Measurements from ENCODE around the gene LIMS1. TPM values are rescaled to one million over a fixed set of nuclear protein-coding genes. Genes with fewer than 3 reads are reported as not detected.

Gene LIMS1
- total RNA-seq, 1 experiment from 2014 or later, result 56.1 TPM

DNA sequence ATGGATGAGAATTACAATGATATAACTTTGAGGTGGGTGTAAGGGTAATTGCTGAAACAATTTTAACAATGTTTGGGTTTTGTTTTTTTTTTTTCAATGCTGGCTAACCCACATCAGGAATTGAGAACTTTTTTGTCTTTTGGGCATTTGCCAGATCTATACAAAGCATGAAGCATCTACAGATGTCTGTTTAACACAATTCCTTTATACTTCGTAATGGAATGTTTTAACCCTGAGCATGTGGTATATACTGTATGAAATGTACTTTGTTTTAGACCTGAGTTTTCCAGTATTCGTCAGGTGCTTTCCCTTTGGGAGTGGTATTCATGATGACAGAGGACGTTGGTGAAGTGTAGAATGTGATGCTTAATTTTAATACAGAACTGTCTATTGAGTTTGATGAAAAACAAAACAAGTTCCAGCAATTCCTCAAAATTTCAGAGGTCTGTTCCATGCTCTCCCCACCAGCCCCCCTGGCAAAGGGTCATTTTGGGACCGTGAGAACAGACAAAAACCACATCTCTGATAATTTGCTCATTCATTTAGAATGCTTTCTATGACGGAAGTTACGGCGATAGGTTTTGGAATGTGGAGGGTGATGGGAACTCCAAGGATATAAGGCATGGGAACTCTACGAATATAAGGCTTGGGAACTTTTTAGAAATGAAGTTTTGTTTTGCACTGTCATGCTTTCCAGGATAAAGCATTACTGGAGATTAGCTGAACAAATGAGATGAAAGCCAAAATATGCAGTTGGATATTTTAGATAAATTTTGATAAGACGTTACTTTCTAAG lies 14.1 kb downstream of the LIMS1 start:
- DNase-seq (ENCODE audit: low read depth), result peak; percentile 53

DNA sequence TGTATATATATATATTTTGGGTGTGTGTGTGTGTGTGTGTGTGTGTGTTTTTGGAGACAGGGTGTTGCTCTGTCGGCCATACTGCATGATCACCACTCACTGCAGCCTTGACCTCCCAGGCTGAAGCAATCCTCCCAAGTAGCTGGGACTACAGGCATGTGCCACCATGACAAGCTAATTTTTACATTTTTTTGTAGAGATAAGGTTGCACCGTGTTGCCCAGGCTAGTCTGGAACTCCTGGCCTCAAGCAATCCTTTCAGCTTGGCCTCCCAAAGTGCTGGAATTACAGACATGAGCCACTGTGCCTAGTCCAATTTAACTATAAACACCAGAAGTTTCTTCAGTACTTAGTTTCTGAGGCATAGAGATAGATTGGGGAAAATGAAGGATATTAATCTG lies 18.3 kb downstream of the LIMS1 start:
- no peak for DNase-seq (ENCODE audit: low read depth)

DNA sequence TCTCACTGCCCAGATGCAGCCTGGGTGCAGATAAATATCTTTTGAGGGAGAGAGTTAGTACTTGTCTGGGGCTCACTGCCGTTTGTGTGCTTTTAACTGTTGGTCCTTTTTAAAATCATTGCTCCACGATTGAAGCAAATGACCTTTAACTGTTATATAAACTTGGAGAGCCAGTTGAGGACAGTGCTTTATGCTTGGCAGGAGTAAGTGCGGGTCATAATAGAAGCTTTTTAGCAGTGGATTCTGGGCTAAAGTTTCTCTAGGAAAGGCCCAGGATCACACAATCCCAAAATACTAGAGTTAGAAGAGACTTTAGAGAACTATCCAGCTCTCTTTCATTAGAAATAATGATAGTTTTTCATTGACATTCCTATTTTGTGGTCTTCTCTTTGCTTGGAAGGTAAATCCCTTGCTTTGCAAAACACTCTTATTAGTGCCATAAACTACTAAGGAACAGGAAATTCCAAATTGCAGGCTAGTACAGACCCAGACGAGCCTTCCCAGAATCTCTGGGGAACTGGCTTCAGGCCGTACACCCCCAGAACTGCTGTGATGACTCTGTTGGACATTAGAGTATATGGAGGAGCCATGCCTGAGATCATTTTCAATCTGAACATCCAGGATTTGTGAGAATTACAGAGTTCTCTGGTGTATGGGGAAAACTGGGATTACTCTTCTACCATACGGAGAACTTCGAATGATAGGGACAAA lies 19.1 kb downstream of the LIMS1 start:
- no peak for DNase-seq (ENCODE audit: low read depth)

DNA sequence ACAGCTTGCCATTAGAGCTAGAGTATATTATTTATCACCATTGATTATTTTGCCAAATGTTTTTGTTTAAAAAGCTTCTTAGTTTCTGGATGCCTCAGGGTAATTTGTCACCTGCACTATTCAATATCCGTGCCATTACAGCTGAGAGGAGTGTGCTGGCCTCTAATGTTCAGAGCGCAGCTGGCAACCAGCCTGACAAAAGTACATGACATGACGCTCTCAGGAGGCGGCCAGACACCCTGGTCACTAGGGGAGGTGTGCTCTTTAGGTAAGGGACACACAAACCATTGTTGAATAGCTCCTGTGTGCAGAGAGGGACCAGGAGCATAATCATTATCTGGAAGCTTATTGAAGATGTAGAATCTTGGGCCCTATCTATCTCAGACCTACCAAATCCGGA lies 20.3 kb downstream of the LIMS1 start:
- no peak for DNase-seq (ENCODE audit: low read depth)

DNA sequence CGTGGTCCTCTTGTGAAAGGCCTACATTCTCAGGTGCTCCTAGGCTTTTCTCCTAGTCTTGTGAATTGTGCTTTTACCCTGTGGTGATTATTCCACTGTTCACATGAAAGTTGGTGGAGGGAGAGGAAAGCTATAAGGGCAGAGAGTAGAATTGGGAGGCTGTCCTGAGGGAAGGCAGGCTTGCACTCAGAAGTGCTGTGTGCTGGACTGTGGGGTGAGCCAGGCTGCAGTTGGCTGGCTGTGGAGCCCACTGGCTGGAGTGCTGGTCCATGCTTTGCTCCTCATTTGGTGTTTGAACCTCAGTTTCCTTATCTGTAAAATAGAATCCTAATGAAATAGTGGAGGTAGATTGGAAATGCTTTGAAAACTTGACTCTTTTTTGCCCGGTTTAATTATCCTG lies 21.3 kb downstream of the LIMS1 start:
- DNase-seq (ENCODE audit: low read depth), result no peak

DNA sequence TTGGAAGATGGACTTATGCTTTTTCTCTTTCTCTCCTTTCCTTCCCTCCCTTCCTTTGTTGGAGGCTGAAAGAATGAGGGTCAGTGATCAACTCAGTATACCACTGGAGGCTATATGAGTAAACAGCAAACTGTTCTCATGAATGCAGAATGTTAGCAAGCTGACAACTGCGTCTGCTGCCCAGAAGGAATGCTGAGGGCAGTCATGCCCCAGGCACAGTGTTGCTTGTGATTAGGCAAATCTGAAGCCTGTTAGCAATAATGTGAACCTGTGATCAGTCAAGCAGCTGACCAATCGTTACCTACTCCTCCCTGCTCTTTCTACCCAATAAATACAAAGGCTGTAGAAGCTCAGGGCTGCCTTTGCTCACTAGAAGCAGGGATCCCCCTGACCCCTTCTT lies 22.3 kb downstream of the LIMS1 start:
- DNase-seq (ENCODE audit: low read depth), result peak; percentile 55

DNA sequence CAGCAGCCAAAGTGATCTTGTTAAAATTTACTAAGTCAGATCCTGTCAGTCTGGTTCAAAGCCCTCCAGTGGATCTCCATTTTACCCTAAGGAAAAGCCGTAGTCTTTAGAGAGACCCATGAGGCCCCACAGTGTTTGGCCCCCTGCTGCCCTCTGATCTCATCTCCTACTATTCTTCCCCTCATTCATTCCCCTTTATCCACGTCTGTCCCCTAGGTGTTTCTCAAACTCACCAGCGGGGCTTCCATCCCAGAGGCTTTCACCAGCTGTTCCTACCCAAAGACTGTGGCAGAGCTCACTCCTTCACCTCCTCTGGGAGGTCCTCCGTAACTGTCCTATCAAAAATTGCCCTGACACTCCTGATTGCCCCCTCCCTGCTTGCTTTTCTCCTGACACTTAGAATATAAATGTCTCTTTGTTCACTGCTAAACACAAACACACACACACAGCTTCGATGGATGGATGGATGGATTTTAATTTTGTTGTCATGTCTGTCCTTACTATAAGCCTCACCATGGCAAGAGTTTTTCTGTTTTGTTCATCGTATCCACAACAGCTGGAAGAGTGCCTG lies 26.1 kb downstream of the LIMS1 start:
- no peak for DNase-seq (ENCODE audit: low read depth)

DNA sequence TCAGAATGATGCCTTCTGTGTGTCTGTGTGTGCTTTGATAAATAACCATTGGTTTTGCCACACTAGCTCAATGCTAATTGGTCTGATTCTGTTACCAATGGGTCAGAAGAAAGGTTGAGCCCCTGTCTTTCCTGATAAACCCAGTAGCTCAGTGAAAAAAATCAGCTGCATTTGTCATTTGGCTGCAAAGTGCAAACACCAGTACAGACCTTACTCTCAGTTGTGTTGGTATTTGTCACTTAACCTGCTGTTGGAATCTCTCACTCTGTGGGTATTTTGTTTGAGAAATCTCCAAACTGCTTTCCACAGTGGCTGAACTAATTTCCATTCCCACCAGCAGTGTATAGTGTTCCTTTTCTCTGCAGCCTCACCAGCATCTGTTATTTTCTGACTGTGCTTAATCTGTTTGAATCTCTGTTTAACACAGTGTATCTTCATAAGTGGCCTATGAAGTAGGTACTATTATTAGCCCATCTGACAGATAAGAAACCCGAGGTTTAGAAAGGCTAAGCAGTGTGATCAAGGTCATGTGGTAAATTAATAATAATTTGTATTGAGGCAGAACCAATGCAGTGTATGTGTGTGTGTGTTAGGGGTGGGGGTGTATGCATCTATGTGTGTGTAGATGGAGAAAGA lies 26.7 kb downstream of the LIMS1 start:
- no peak for DNase-seq (ENCODE audit: low read depth)

DNA sequence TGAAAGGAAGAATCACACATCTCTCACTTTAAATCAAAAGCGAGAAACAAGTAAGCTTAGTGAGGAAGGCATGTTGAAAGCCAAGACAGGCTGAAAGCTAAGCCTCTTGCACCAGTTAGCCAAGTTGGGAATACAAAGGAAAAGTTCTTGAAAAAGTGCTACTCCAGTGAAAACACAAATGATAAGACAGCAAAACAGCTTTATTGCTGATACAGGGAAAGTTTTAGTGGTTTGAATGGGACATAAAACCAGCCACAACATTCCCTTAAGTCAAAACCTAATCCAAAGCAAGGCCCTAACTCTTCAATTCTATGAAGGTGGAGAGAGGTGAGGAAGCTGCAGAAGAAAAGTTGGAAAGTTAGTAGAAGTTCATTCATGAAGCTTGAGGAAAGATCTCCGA lies 28.0 kb downstream of the LIMS1 start:
- no peak for DNase-seq (ENCODE audit: low read depth)

DNA sequence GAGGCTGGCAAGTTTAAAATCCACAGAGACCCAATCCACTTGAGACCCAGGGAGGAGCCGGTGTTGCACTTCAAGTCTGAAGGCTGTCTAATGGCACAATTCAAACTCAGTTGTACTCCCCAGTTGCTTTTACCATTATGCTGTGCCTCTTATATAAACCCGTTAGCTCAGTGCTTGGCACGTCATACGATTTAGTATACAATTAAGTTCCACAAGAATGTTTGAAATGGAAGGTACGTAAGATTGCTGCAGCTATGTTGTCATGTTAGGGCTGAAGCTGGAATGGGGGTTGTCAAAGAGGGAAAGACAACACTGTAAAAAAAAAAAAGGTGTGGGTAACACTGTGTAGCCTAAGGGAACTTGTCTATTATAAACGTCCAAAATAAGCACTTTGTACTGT lies 30.2 kb downstream of the LIMS1 start:
- no peak for DNase-seq (ENCODE audit: low read depth)

DNA sequence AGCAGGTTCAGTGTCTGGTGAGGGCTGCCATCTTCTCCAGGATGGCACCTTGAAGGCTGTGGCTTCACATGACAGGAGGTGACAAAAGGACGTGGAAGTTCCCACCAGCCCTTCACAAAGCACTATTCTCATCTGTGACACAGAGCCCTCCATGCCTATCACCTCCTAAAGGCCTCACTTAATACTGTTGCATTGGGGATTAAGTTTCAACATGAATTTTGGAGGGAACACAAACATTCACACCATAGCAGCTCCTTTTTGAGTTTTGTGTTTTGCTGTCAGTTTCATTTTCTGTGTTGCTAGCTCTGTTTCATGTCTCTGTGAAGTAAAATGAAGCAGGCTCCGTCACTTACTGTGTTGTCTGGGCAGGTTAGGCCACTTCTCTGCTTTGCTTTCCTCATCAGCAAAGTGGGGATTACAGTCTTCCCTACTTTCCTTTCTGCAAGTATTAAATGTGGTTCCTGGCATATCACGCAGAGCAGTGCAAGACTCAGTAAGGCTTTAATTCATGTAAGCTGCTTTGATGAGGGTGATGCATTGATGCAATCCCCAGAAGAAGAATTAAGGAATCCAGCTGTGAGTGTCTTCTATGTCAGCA lies 31.6 kb downstream of the LIMS1 start:
- DNase-seq (ENCODE audit: low read depth), result no peak

DNA sequence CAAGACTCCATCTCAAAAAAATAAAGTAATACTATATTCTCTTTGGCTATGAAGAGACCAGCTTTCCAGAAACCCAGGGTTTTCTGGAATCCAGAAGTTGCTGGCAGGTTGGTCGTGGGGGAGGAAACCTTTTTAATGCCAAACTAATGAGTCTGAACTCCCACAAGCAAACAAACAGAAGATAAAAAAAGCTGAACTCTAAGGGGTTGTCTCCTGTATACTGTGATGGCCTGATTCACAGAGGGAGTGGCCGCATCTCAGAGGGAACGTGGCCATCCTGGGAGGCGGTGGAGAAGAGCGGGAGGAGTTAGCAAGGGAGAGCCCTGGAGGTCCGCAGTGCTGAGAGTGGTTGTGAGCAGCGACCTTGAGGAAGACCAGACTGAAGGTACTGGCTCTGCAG lies 36.1 kb downstream of the LIMS1 start:
- DNase-seq (ENCODE audit: low read depth), result peak; percentile 45

DNA sequence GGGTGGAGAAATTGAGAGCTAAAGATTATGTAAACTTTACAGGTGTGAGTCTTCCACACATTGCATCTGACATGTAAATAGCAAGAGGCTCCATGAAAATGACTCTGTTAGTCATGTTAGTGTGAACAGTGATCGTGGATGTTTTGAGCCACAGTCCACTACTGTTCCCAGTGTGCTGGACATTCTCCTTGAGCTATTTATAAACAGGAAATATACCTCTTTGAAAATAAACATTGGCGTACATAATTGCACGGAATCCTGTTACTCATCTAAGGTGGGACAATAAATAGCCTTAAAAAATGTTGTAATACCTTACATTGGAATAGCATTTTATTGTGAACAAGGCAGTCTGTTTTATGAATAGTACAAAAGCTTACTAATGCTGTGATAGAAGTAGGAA lies 37.0 kb downstream of the LIMS1 start:
- peak; percentile 29 for DNase-seq (ENCODE audit: low read depth)

DNA sequence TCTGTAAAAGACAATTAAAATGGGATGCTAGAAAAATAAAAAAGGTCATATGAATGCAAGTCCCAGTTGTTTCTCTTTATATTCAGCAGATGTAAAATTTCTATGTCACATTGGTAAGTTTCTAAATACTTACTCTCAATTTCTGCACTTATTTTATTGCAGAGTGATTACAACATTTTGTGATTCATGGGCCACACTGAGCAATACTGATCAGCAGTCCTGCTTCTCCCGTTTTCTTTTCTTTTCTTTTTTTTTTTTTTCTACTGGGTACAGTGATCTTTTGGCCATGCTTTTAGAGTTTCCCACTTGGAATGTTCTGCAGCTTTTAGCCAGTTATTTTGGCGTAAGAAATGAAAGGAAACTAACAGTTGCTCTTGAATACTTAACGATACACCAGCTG lies 38.8 kb downstream of the LIMS1 start:
- peak; percentile 29 for DNase-seq (ENCODE audit: low read depth)

DNA sequence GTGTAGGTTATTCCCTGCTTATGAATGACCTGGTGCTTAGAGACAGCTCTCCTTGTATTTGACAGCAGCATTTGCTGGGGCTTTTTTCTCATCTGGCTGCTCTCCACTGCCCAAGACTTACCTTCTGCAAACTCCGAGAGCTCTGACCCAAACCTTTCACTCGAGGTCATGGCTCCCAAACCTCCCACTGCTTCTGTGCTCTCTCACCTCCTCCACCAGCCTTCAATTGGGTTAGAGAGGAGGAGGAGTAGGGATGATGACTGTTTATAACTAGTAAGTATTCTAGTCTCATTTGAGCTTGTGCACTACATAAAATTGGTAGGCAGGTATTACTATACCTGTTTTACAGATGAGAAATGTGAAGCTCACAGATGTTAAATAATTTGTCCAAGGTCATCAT lies 40.1 kb downstream of the LIMS1 start:
- no peak for DNase-seq (ENCODE audit: low read depth)

DNA sequence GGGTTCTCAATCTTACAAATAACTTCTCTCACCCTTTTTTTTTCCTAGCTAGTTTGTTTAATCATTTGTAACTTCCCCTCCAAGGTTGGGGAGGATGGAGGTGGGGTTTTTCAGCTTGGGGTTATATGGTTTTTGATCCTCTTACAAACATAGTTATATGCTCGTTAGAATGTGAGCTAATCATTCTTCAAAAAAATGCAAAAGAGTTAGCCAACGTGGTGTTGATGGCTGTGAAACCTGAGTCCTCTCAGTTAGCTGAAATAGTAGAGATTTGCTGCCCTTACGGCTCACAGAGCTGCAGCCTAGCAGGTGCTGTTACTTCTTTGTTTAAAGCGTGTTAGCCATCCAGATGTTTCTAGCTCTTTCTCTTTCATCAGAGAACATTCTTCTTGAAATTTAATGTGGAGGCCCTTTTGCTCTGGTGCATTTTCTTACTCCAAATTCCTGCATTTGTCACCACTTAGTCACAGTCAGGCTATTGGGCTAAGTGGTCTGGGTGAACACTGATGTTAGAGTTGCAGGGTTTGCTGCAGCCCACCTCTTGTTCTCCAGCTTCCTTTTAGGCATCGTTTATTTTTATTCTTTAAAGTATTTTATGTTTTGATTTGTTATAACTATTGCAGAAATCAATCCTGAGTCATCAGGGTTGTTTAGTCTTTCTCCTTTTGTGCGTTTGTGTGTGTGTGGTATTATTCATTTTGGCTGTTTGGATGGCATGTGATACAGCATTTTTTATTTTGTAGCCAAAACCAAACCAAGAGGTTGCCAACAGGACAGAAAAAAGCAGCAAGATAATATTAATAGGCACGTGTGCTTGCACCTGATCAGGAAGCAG lies 41.1 kb downstream of the LIMS1 start:
- DNase-seq (ENCODE audit: low read depth), result peak; percentile 84

DNA sequence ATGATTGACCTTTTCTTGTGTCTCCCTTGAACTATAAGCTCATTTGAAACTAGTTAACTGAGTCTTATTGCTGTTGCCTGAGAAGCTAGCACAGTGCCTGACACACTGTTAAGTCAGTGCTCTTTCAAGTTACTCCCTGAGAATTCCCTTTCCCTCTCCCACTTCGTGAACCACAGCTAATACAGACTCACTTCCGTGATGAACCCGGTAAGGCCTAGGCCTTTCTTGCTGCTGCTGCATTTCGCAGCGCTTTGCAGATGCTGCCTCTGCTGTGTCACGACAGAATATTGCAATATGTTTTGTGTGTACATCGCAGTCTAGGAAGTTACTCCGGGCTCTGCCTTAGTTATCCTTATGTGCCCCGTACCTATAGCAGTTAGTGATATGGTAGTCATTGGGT lies 42.8 kb downstream of the LIMS1 start:
- no peak for DNase-seq (ENCODE audit: low read depth)

DNA sequence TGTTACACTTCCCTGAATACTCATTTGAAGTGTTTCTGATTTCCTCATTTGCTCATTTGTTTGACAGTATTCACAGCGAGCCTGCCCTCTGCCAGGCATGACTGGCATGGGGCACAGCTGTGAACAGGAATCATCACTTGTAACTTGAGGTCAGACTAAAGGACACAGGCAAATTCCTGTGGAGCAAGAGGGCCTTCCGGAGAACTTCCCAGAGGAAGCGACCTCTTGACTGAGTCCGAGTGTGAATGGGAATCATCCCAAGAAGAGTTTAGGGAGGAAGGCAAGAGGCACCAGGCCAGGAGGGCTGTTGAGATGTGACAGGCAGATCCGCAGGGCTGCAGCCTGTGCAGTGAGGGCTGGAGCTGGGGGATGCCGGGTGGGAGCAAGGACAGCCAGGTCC lies 45.4 kb downstream of the LIMS1 start:
- peak; percentile 86 for DNase-seq (ENCODE audit: low read depth)

DNA sequence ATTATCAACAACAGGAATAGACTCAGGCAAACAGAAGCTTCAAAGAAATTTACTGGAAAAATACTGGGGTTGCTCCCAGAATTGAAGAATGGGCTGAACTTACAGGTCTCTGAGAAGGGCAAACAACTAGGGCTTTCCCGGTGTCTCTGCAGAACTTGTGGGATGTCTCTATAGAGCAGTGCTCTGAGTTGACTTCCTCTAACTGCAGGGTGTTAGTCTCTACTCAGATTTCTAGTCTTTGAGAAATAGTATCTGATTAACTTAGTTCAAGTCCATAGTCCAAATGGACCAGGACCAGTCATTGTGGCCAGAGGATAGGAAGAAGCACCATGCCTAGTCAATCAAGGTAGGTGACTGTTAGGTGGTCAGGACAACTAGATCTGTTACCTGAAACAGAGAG lies 45.8 kb downstream of the LIMS1 start:
- DNase-seq (ENCODE audit: low read depth), result no peak

DNA sequence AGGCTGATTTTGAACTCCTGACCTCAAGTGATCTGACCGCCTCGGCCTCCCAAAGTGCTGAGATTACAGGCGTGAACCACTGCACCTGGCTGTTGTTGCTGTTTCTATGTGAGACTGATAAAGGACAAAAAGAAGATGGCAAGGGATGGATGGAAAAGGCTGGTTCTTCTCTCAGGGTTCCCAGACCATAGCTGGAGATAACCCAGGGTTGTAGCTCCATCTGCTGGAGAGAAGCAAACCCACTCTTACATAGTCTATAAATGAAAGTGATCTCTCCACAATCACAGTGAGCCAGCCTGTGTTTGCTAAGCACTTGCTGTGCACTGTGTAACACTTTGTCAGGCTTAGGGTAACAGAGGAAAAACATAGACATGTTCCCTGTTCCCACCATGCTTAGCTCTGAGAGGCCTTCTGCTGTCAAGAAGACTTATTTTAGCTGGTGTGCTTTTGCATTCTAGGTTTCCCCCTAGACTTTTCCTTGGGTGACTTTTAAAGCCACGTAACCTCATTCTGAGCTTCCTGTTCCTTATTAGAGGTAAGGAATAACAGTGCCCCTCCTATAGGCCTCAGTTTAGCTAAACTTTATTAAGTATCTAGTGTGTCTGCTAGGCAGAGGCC lies 49.7 kb downstream of the LIMS1 start:
- peak; percentile 83 for DNase-seq (ENCODE audit: low read depth)

DNA sequence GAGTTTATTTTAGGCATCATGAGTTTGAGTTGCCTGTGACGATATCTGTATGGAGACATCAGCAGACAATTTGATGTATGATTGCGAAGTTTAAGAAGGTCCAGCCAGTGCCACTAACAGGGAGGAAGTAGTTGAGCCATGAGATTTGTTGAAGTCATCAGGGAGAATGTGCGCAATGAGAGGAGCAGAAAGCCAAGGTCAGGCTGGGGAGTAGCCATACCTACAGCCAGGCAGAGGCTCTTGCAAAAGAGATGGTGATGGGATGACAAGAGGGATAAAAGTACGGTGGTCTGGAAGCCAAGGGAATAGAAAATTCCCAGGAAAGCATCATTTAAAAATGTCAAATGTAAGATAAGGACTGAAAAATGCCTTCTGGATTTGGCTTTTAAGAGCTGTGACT lies 51.2 kb downstream of the LIMS1 start:
- no peak for DNase-seq (ENCODE audit: low read depth)
